ENCODE data around the gene KATNAL1. TPM values are rescaled to one million over a fixed set of nuclear protein-coding genes. Genes with fewer than 3 reads are reported as not detected.

Gene KATNAL1
- total and polyA plus RNA-seq, 2 of the 4 experiments (the other 2 are of a cell fraction): 6.9 to 16.8 TPM

DNA sequence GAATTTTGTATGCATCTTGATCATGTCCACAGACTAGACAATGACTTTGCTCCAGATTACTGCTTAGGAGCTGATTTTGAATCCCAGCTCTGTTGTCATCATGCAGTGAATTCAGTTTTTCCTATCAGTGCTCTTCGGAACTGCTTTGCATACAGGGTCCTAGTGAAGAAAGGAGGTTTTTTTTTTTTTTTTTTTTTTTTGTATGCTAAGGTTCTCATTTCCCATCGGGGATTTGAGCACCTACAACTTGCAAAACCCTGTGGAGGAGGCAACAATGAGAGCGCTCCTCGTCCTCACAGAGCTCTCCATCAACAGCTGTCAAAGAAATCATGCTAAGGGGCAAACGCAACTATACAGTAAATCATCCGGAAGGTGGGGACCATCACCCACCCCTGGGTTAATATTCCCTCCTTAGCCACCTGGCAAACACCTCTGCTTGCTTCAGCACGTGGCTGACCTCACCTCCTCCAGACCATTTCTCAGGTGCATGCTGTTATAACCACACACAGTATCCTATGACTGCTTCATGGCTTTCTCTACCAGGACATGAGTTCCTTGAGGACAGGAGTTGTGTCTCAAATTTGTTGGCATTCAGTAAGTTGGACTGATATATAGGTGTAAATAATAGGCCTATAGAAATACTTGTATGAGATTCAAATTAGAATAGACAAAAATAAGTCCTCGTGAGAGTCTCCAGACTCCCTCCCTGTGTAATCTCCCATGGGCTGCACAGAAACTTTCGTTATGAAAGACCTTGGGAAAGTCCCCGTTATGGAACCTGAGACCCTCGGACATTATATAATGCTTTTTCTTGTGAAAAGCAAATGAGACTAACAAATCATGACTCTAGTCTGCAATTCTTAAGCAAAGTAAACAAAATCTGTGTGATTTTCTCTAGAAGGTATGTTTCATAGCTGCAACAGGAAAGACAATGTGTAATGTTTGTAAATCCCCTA is 113.8 kb downstream of the KATNAL1 start:
- H3K14ac ChIP-seq (replicated peaks; ENCODE audit: low read depth, low read length): no peak overlapping the region
- H2BK120ac ChIP-seq (ENCODE audit: low read depth, low read length): no peak overlapping the region
- H3K27ac ChIP-seq (ENCODE audit: insufficient read depth, low read length): no peak overlapping the region
- H3K9ac ChIP-seq (ENCODE audit: low read depth, low read length): no peak overlapping the region
- H2AK5ac ChIP-seq (ENCODE audit: low read depth, low read length): no peak overlapping the region
- no peak overlapping the region for H4K5ac ChIP-seq (ENCODE audit: low read depth, low read length)
- H2BK20ac ChIP-seq (ENCODE audit: low read depth, low read length): no peak overlapping the region
- in situ Hi-C loops (cut with MboI; ENCODE audit: low sequenced_read_pairs): no loop called here
- H2BK15ac ChIP-seq (ENCODE audit: low read depth, low read length): no peak overlapping the region
- dilution Hi-C loops (cut with HindIII; ENCODE audit: low sequenced_read_pairs, unreplicated experiment): no loop called here
- H4K91ac ChIP-seq (ENCODE audit: insufficient read depth, low read depth, low read length): no peak overlapping the region
- no peak overlapping the region for H3K4me3 ChIP-seq (ENCODE audit: insufficient read depth, low read depth, low read length)
- BruUV-seq (replicated peaks): no TSS peak
- H3K79me1 ChIP-seq (ENCODE audit: low read depth in 1 of 2, low read length in 2 of 2): no peaks in the 10 kb centered on the region
- POLR2A ChIA-PET (ENCODE audit: unreplicated experiment): interaction anchor here (0.7 kb wide), 1 partner anchor 192 kb away, joined by 4 read pairs; no protein-coding TSS in a partner anchor
- H3K4ac ChIP-seq (ENCODE audit: low read depth, low read length): no peak overlapping the region
- CTCF ChIA-PET: no interaction called here
- 100% methylated on average over 2 of the region's 11 CpGs; no CpG with 5 or more reads in 1 of the 2 experiments for WGBS, 2 experiments (ENCODE audit: extremely low coverage in 2 of 2, insufficient read length in 1 of 2)
- no peak overlapping the region for H4K8ac ChIP-seq (ENCODE audit: low read depth in 2 of 2, low read length in 2 of 2)
- H2BK5ac ChIP-seq (ENCODE audit: low read depth, low read length, poor library complexity, severe bottlenecking): no peak overlapping the region
- no peak overlapping the region for H2AFZ ChIP-seq (replicated peaks; ENCODE audit: low read length, poor library complexity)
- TF ChIP-seq RFX5 (IDR thresholded peaks at IDR 0.05; ENCODE audit: low read depth, low read length) (no peak), CHD1 (IDR thresholded peaks at IDR 0.05; ENCODE audit: low read depth, low read length) (no peak), BHLHE40 (IDR thresholded peaks at IDR 0.05; ENCODE audit: low read depth, low read length) (no peak)
- TF ChIP-seq, protein P1, sequence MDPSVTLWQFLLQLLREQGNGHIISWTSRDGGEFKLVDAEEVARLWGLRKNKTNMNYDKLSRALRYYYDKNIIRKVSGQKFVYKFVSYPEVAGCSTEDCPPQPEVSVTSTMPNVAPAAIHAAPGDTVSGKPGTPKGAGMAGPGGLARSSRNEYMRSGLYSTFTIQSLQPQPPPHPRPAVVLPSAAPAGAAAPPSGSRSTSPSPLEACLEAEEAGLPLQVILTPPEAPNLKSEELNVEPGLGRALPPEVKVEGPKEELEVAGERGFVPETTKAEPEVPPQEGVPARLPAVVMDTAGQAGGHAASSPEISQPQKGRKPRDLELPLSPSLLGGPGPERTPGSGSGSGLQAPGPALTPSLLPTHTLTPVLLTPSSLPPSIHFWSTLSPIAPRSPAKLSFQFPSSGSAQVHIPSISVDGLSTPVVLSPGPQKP (IDR thresholded peaks at IDR 0.05; ENCODE audit: borderline replicate concordance, low read depth, low read length): no peak
- no peak overlapping the region for H3K18ac ChIP-seq (ENCODE audit: low read depth, low read length)
- H3K4me1 ChIP-seq (ENCODE audit: control insufficient read depth, insufficient read depth, low read length): no peaks in the 10 kb centered on the region
- no peaks in the 10 kb centered on the region for H3K36me3 ChIP-seq (ENCODE audit: control insufficient read depth, insufficient read depth, low read length)
- ATAC-seq (ENCODE audit: low read depth) (no peak), DNase-seq (no peak)
- H3K9me3 ChIP-seq (ENCODE audit: control insufficient read depth, insufficient read depth, low read length): no peaks in the 10 kb centered on the region
- no peak overlapping the region for H3K56ac ChIP-seq (ENCODE audit: extremely low read depth, insufficient read depth, low read length)
- no peak overlapping the region for H3K23ac ChIP-seq (ENCODE audit: low read depth, low read length)
- H4K20me1 ChIP-seq (ENCODE audit: insufficient read depth, low read length): no peaks in the 10 kb centered on the region
- no peak overlapping the region for H2AK9ac ChIP-seq (replicated peaks; ENCODE audit: low read depth, low read length, poor library complexity)
- H3K27me3 ChIP-seq (ENCODE audit: control insufficient read depth, insufficient read depth, low read length): no peaks in the 10 kb centered on the region
- intact Hi-C loops (cut with micrococcal nuclease): no loop called here
- H3K4me2 ChIP-seq (ENCODE audit: low read depth, low read length): no peak overlapping the region
- H3K9me1 ChIP-seq (ENCODE audit: insufficient read depth, low read length): peaks cover 4% of the 10 kb centered on the region

Data from IMR-90 (cell line).